Measurements from ENCODE around the gene APBB2.

Gene APBB2

DNA sequence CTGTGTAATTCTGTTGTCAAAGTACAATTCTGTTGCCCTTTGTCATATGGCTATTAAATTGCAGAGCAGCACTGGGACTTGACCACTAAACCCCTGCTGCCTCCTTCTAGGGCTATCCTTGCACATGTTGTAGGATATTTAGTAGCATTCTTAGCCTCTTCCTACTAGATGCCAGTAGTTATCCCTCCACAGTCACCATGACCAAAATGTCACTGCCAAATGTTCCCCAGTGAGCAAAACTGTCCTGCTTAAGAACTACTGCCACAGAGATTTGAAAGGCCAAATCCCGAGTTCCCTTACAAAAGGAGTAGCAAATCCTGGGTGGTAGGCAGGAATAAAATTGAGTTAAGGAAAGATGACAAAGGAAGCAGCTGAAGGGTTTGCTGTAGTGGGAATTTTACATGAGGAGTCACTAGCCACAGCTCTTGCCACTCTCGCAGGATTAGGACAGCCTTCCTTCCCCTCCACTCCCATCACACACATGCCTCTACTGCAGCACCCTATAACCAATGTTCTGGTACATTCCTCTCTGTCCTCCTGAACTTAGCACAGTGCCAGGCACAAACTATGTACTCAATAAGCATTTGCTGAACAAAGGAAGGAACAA lies 8.4 kb downstream of the APBB2 start:
- in situ Hi-C loops (cut with MboI; ENCODE audit: low sequenced_read_pairs, unreplicated experiment): no loop called here
- DNase-seq (ENCODE audit: low spot score): no peak
- TF ChIP-seq, protein P1, sequence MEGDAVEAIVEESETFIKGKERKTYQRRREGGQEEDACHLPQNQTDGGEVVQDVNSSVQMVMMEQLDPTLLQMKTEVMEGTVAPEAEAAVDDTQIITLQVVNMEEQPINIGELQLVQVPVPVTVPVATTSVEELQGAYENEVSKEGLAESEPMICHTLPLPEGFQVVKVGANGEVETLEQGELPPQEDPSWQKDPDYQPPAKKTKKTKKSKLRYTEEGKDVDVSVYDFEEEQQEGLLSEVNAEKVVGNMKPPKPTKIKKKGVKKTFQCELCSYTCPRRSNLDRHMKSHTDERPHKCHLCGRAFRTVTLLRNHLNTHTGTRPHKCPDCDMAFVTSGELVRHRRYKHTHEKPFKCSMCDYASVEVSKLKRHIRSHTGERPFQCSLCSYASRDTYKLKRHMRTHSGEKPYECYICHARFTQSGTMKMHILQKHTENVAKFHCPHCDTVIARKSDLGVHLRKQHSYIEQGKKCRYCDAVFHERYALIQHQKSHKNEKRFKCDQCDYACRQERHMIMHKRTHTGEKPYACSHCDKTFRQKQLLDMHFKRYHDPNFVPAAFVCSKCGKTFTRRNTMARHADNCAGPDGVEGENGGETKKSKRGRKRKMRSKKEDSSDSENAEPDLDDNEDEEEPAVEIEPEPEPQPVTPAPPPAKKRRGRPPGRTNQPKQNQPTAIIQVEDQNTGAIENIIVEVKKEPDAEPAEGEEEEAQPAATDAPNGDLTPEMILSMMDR (IDR thresholded peaks at IDR 0.05; ENCODE audit: borderline replicate concordance, control extremely low read depth, extremely low read depth, insufficient read depth, missing control alignments): no peak

- no peak for DNase-seq (ENCODE audit: low spot score)
- in situ Hi-C loops (cut with MboI; ENCODE audit: low sequenced_read_pairs, unreplicated experiment): no loop called here
- TF ChIP-seq, protein P1 (IDR thresholded peaks at IDR 0.05; ENCODE audit: borderline replicate concordance, control extremely low read depth, extremely low read depth, insufficient read depth, missing control alignments): no peak
Measured at GRCh38 chr4:41205130-41205529, 9.2 kb downstream of the APBB2 start.

- TF ChIP-seq, protein P1 (IDR thresholded peaks at IDR 0.05; ENCODE audit: borderline replicate concordance, control extremely low read depth, extremely low read depth, insufficient read depth, missing control alignments): no peak
- in situ Hi-C loops (cut with MboI; ENCODE audit: low sequenced_read_pairs, unreplicated experiment): no loop called here
- no peak for DNase-seq (ENCODE audit: low spot score)
Measured at GRCh38 chr4:41204400-41204978, 9.9 kb downstream of the APBB2 start.

GRCh38 chr4:41203841-41204240 lies 10.5 kb downstream of the APBB2 start:
- in situ Hi-C loops (cut with MboI; ENCODE audit: low sequenced_read_pairs, unreplicated experiment): no loop called here
- DNase-seq (ENCODE audit: low spot score): no peak
- TF ChIP-seq, protein P1 (IDR thresholded peaks at IDR 0.05; ENCODE audit: borderline replicate concordance, control extremely low read depth, extremely low read depth, insufficient read depth, missing control alignments): no peak

DNA sequence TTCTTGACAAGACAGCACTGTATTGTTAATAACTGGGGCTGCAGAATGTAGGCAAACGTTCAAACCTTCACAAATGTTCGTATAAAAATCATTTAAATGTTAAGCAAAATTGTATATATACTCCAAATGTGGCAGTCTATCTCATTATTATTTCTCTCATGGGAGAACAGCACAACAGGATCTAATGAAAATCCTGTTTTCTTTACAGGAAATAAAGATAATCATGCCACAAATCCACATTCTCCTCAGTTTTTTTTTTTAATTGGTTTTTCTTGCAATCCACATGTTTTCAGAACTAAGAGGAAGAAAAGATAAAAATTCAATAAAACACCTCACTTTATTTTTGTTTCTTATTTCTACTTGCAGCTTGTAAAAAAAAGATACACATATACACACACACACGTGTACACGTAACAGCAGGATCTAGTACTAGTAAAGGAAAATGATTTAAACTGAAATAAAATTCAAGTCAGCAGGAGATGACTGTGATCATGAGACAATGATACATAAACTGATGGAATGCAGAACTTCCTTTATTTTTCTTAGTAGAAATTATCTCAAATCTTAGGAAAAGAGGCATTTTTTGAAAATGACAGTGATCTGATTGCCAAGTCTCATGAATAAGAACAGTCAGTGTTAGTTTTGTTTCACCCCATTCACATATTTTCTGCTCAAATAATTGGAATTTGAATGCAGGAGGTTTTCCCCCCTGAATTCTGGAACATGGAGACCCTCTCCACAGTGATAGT lies 11.3 kb downstream of the APBB2 start:
- no peak for DNase-seq (ENCODE audit: low spot score)
- in situ Hi-C loops (cut with MboI; ENCODE audit: low sequenced_read_pairs, unreplicated experiment): no loop called here
- TF ChIP-seq, protein P1 (IDR thresholded peaks at IDR 0.05; ENCODE audit: borderline replicate concordance, control extremely low read depth, extremely low read depth, insufficient read depth, missing control alignments): no peak

GRCh38 chr4:41202356-41202755 lies 12.0 kb downstream of the APBB2 start:
- DNase-seq (ENCODE audit: low spot score): no peak
- in situ Hi-C loops (cut with MboI; ENCODE audit: low sequenced_read_pairs, unreplicated experiment): no loop called here
- TF ChIP-seq, protein P1 (IDR thresholded peaks at IDR 0.05; ENCODE audit: borderline replicate concordance, control extremely low read depth, extremely low read depth, insufficient read depth, missing control alignments): no peak

All from GM13976 (cell line).